WERI-Rb-1 (cell line): ENCODE measurements around the gene ZFP42.

Source experiments
- DNase-seq: peaks from one replicate; pipeline ENCODE4 v3.0.0-alpha.2; 2020
- H3K27ac ChIP-seq: fragments of 250-450 bp; sonication (Bioruptor Pico); 2 replicates; pipeline ENCODE4 v1.5.1; 2020; ENCODE audit warnings: mild to moderate bottlenecking, moderate library complexity
- H3K27me3 ChIP-seq: fragments of 250-450 bp; sonication (Bioruptor Pico); 2 replicates; pipeline ENCODE4 v1.5.1; 2021; ENCODE audit warnings: mild to moderate bottlenecking, low read depth, moderate library complexity; ENCODE audit not compliant: insufficient read depth, severe bottlenecking
- H3K36me3 ChIP-seq: fragments of 250-450 bp; sonication (Bioruptor Pico); 2 replicates; pipeline ENCODE4 v1.5.1; 2020; ENCODE audit warnings: mild to moderate bottlenecking, moderate library complexity
- H3K4me3 ChIP-seq: 2 replicates; pipeline ENCODE4 v1.5.1; 2011; ENCODE audit warnings: low read depth, mild to moderate bottlenecking, control low read depth, low read length
- H3K9me3 ChIP-seq: fragments of 250-450 bp; sonication (Bioruptor Pico); 2 replicates; pipeline ENCODE4 v1.5.1; 2021; ENCODE audit warnings: mild to moderate bottlenecking, moderate library complexity; ENCODE audit not compliant: severe bottlenecking
- TF ChIP-seq, protein P1 (sequence below): IDR thresholded peaks from 2 replicates; pipeline ENCODE4 v1.5.1; 2011; ENCODE audit warnings: low read depth, mild to moderate bottlenecking, control low read depth, inconsistent platforms, low read length

The ZFP42 gene

DNA sequence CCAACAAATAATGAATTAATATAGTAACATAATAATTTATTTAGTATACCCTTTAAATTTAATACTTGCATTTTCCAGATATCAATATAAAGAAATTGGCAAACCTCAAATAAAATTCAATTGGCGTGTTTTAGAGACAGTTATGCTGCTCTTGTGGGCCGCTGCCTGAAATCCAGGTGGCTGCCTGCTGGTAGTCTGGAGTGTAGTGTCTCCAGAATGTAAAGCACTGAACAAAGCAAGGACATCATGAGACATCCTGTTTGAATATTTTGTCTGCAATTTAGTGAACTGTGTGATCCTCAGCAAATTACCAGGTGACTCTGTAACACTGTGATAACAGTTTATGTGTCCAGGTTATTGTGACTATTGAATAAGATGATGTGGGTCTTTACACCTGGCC lies 29.9 kb downstream of the ZFP42 start:
- Histone ChIP-seq H3K9me3 (no peaks in the 10 kb centered on the region), H3K4me3 (no peak overlapping the region), H3K27me3 (peaks cover 93% of the 10 kb centered on the region), H3K36me3 (no peaks in the 10 kb centered on the region), H3K27ac (no peak overlapping the region)
- DNase-seq, result no peak
- TF ChIP-seq, protein P1, sequence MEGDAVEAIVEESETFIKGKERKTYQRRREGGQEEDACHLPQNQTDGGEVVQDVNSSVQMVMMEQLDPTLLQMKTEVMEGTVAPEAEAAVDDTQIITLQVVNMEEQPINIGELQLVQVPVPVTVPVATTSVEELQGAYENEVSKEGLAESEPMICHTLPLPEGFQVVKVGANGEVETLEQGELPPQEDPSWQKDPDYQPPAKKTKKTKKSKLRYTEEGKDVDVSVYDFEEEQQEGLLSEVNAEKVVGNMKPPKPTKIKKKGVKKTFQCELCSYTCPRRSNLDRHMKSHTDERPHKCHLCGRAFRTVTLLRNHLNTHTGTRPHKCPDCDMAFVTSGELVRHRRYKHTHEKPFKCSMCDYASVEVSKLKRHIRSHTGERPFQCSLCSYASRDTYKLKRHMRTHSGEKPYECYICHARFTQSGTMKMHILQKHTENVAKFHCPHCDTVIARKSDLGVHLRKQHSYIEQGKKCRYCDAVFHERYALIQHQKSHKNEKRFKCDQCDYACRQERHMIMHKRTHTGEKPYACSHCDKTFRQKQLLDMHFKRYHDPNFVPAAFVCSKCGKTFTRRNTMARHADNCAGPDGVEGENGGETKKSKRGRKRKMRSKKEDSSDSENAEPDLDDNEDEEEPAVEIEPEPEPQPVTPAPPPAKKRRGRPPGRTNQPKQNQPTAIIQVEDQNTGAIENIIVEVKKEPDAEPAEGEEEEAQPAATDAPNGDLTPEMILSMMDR, result no peak

DNA sequence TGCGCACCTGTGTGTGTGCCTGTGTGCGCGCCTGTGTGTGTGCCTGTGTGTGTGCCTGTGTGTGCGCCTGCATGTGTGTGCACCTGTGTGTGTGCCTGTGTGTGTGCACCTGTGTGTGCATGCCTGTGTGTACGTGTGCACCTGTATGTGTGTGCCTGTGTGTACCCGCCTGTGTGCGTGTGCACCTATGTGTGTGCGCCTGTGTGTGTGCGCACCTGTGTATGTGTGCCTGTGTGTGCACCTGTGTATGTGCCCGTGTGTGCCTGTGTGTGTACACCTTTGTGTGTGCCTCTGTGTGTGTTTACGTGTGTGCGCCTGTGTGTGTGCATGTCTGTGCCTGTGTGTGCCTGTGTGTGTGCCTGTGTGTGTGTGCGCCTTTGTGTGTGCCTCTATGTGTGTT lies 33.5 kb downstream of the ZFP42 start:
- TF ChIP-seq, protein P1, result no peak
- Histone ChIP-seq H3K27ac (no peak overlapping the region), H3K4me3 (no peak overlapping the region), H3K9me3 (peaks cover 10% of the 10 kb centered on the region), H3K27me3 (peaks cover 91% of the 10 kb centered on the region), H3K36me3 (no peaks in the 10 kb centered on the region)
- DNase-seq, result no peak

DNA sequence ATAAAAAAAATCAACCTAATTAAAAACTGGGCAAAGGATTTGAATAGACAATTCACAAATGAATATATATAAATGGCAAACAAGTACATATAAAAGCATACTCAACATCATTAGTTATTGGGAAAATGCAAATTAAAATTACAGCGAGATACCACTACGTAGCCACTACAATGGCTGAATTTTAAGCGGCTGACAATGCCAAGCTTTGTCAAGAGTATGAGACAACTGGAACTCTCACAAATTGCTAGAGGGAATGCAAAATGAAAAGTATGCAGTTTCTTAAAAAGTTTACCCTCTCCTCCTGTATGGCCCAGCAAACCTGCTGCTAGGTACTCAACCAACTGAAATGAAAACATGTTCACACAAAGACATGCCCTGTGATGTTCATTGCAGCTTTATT lies 34.8 kb downstream of the ZFP42 start:
- no peak overlapping the region for H3K27ac ChIP-seq
- H3K36me3 ChIP-seq, result no peaks in the 10 kb centered on the region
- TF ChIP-seq, protein P1, result no peak
- H3K4me3 ChIP-seq, result no peak overlapping the region
- no peak for DNase-seq
- peaks cover 90% of the 10 kb centered on the region for H3K27me3 ChIP-seq
- peaks cover 10% of the 10 kb centered on the region for H3K9me3 ChIP-seq

DNA sequence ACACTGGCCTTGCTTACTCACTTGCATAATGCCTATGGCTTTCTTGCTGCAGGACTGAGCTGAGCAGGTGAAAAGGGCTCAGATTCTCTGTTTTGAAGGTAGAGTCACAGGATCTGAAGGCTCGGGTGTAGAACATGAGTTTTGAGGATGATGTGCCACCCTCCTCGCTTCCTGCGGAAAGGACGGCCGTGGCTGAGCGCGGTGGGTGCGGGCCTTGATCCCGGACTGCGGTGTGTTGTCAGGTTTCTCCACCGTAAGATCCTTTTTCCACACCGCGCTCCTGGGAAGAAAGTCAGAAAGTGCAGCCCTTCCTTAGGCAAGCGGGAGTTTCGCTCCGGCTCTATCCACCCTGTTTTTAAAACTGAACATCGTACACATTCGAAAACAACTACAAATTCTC lies 36.2 kb downstream of the ZFP42 start:
- H3K4me3 ChIP-seq, result no peak overlapping the region
- peaks cover 16% of the 10 kb centered on the region for H3K9me3 ChIP-seq
- no peak overlapping the region for H3K27ac ChIP-seq

DNA sequence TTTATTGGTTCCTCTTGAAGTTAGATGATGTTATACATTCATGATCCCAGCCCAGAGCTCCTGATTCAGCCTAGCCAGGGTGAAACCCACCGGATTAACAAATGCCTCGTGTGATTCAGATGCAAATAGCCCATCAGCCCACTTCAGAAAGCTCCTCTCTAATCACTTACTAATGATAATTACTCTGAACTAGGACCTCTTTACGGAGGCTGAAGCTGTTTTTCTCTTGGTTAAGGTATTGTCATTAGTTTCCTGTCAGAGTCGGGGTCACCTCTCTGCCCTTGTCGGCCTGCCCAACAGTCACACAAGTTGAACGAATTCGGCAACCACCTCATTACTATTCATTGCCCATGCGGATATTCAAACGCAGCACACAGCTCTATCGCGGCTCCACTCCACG lies 36.6 kb downstream of the ZFP42 start:
- TF ChIP-seq, protein P1, result no peak
- Histone ChIP-seq H3K36me3 (no peaks in the 10 kb centered on the region), H3K9me3 (peaks cover 16% of the 10 kb centered on the region), H3K4me3 (no peak overlapping the region), H3K27ac (no peak overlapping the region), H3K27me3 (peaks cover 91% of the 10 kb centered on the region)
- no peak for DNase-seq

More for the DNA sequence above, 36.2 kb downstream of the ZFP42 start:
- peaks cover 91% of the 10 kb centered on the region for H3K27me3 ChIP-seq
- no peaks in the 10 kb centered on the region for H3K36me3 ChIP-seq
- DNase-seq, result no peak
- TF ChIP-seq, protein P1, result no peak

DNA sequence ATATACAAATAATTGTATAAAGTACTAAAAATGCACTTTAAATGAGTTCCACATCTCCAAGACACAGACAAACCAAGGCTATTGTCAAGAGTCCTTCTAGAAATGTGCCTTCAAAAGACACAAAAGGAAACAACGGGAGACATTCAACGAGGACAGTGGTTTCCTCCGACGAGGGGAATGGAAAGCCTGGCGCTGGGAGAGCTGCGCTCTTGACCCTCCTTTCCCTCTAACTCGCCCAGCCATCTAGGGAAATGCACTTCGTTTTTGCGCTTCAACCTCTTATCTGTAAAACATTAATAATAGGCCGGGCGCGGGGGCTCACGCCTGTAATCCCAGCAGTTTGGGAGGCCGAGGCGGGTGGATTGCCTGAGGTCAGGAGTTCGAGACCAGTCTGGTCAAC lies 37.0 kb downstream of the ZFP42 start:
- TF ChIP-seq, protein P1, result no peak
- H3K27ac ChIP-seq, result no peak overlapping the region
- H3K9me3 ChIP-seq, result peaks cover 16% of the 10 kb centered on the region
- no peaks in the 10 kb centered on the region for H3K36me3 ChIP-seq
- peaks cover 91% of the 10 kb centered on the region for H3K27me3 ChIP-seq
- no peak for DNase-seq
- no peak overlapping the region for H3K4me3 ChIP-seq
